Mesendoderm (in vitro differentiated cells): ENCODE measurements around the gene MRPL53.
"Not testable (repeated sequence)": the region's sequence is repeated elsewhere in the genome, so short reads cannot be mapped to it uniquely, and the experiment has no call there.

Source experiments
- DNase-seq: peaks from one replicate; pipeline ENCODE4 v3.0.0; 2013
- H2AK5ac ChIP-seq: 2 replicates; pipeline ENCODE4 v1.6.1; 2013; ENCODE audit warnings: low read length, inconsistent platforms
- H2BK120ac ChIP-seq: 2 replicates; pipeline ENCODE4 v1.6.1; 2013; ENCODE audit warnings: low read depth, mild to moderate bottlenecking, low read length, moderate library complexity, mixed read lengths
- H2BK15ac ChIP-seq: replicated peaks from 2 replicates; pipeline ENCODE4 v1.6.1; 2013; ENCODE audit warnings: low read depth, mild to moderate bottlenecking, moderate library complexity
- H2BK5ac ChIP-seq: 2 replicates; pipeline ENCODE4 v1.6.1; 2013; ENCODE audit warnings: low read length, inconsistent platforms
- H3K18ac ChIP-seq: 2 replicates; pipeline ENCODE4 v1.6.1; 2013; ENCODE audit warnings: mild to moderate bottlenecking, low read length, mixed read lengths
- H3K23ac ChIP-seq: one replicate; pipeline ENCODE4 v1.6.1; 2013; ENCODE audit warnings: low read length
- H3K27ac ChIP-seq: 2 replicates; pipeline ENCODE4 v1.5.1; 2013; ENCODE audit warnings: low read depth, mild to moderate bottlenecking, inconsistent platforms, low read length, moderate library complexity
- H3K27me3 ChIP-seq: 2 replicates; pipeline ENCODE4 v1.6.1; 2013; ENCODE audit warnings: low read length, control low read depth, mild to moderate bottlenecking, inconsistent platforms; ENCODE audit not compliant: insufficient read depth, poor library complexity
- H3K36me3 ChIP-seq: 2 replicates; pipeline ENCODE4 v1.6.1; 2013; ENCODE audit warnings: low read length, inconsistent platforms; ENCODE audit not compliant: control insufficient read depth, insufficient read depth
- H3K4ac ChIP-seq: one replicate; pipeline ENCODE4 v1.6.1; 2013; ENCODE audit warnings: low read depth, mild to moderate bottlenecking, low read length, moderate library complexity
- H3K4me1 ChIP-seq: 2 replicates; pipeline ENCODE4 v1.6.1; 2013; ENCODE audit warnings: low read depth, low read length, inconsistent platforms; ENCODE audit not compliant: control insufficient read depth
- H3K4me2 ChIP-seq: 2 replicates; pipeline ENCODE4 v1.6.1; 2013; ENCODE audit warnings: low read length
- H3K4me3 ChIP-seq: 2 replicates; pipeline ENCODE4 v1.5.1; 2013; ENCODE audit warnings: mild to moderate bottlenecking, low read length
- H3K56ac ChIP-seq: one replicate; pipeline ENCODE4 v1.6.1; 2013; ENCODE audit warnings: low read length
- H3K79me1 ChIP-seq: 2 replicates; pipeline ENCODE4 v1.6.1; 2013; ENCODE audit warnings: low read length, inconsistent platforms
- H3K79me2 ChIP-seq: 2 replicates; pipeline ENCODE4 v1.6.1; 2013; ENCODE audit warnings: mild to moderate bottlenecking, low read length; ENCODE audit not compliant: control insufficient read depth, insufficient read depth
- H3K9ac ChIP-seq: 2 replicates; pipeline ENCODE4 v1.6.1; 2013; ENCODE audit warnings: low read length, inconsistent platforms
- H4K5ac ChIP-seq: one replicate; pipeline ENCODE4 v1.6.1; 2013; ENCODE audit warnings: low read length
- H4K8ac ChIP-seq: one replicate; pipeline ENCODE4 v1.6.1; 2013; ENCODE audit warnings: low read depth, mild to moderate bottlenecking, control low read depth, low read length, moderate library complexity
- WGBS: extraction: QIAGEN DNeasy Blood & Tissue Kit; methylation state at CpG from one replicate; pipeline ENCODE4 v1.1.7; 2013; ENCODE audit warnings: low lambda C conversion rate, missing lambda C conversion rate; ENCODE audit not compliant: insufficient coverage; ENCODE audit errors: extremely low coverage; 5-methylcytosine and 5-hydroxymethylcytosine counted together

MRPL53 gene

DNA sequence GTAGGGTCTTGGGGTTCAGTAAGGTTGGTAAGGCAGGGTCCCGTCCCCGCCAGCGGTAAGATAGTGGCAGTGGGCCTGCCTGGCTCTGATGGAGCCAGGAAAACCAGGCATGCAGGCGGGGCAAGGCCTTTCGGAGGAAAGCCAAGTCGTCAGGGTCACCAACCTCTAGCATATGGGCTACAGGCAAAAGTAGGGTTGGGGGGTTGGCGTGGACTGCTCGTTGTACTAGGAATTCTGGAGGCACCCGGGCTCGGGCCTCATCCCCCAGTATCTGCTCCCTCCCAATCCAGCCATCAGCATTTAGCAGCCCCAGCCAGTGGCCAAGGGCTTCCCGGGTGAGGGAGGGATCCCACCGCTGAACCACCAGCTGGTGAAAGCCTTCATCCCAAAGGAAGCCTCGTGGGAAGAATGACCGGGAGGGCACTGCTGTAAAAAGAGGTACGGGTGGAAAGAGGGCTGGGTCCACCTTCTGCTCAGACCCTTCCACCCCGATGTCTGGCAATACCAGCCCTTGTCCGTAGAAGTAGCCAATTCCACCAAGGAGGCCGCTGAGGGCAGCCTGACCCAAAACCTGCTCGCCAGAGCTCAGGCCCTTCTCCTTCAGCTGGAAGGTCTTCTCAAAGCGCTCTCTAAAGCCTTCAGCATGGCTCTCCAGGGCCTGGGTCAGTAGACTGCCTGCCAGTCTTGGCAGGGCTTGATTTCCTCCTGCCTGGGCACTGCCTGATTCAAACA, 10.3 kb downstream of the MRPL53 start:
- peaks cover 15% of the 10 kb centered on the region for H3K79me2 ChIP-seq
- H4K5ac ChIP-seq = no peak overlapping the region
- DNase-seq = no peak
- H2BK5ac ChIP-seq = no peak overlapping the region
- no peak overlapping the region for H3K56ac ChIP-seq
- no peak overlapping the region for H4K8ac ChIP-seq
- no peak overlapping the region for H2AK5ac ChIP-seq
- no peak overlapping the region for H3K9ac ChIP-seq
- H2BK15ac ChIP-seq = no peak overlapping the region
- no peak overlapping the region for H2BK120ac ChIP-seq
- no peak overlapping the region for H3K27ac ChIP-seq
- no CpG with 5 or more reads among the region's 20 CpGs for WGBS
- no peak overlapping the region for H3K4me3 ChIP-seq
- no peak overlapping the region for H3K23ac ChIP-seq
- peaks cover 10% of the 10 kb centered on the region for H3K79me1 ChIP-seq
- no peak overlapping the region for H3K4me2 ChIP-seq
- no peaks in the 10 kb centered on the region for H3K4me1 ChIP-seq
- peaks cover 3% of the 10 kb centered on the region for H3K36me3 ChIP-seq
- H3K18ac ChIP-seq = no peak overlapping the region
- H3K4ac ChIP-seq = no peak overlapping the region
- no peaks in the 10 kb centered on the region for H3K27me3 ChIP-seq

DNA sequence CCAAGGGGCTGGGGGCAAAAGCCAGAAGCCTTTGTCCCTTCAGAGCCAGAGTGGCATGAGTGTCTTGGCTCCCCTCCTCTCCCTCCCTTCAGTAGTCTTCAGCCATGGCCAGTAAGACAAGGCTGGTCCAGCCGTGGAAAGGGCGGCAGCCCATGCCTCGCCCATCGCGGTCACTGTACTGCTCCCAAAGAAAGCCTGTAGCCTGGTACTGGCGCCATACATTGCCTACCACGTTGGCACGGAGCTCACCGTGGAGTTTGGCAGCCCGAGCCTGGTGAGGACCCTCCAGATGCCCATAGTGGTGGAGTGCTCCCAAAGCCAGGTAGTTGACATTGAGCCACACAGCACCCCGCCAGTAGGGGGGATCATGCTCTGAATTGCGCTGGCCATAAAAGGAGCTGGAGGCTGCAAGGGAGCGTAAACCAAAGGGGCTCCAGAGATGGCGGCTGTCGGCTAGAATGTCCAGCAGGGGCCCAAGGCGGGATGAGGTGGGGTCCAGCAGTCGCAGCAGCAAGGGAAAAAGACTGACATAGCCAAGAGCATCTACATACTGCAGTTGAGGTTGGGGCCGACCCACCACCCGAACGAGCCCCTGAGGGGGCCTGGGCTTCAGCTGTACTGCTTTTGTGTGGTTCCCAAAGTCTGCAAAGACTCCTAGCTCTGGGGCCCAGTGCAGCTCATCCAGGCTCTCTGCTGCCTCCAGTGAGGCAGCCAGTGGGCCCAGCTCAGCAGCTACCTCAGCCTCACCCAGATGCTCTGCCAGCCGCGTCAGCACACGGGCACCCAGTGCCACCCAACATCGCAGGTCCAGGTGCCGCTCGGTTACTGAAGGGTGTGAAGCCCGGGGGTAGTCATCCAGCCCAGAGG, 11.1 kb downstream of the MRPL53 start:
- no CpG with 5 or more reads among the region's 27 CpGs for WGBS
- Histone ChIP-seq H3K23ac (no peak overlapping the region), H3K56ac (no peak overlapping the region), H2BK15ac (no peak overlapping the region), H3K79me1 (peaks cover 10% of the 10 kb centered on the region), H2BK120ac (no peak overlapping the region), H3K4ac (no peak overlapping the region), H3K27me3 (no peaks in the 10 kb centered on the region), H3K18ac (no peak overlapping the region), H3K4me1 (peaks cover 4% of the 10 kb centered on the region), H3K79me2 (peaks cover 15% of the 10 kb centered on the region), H2AK5ac (no peak overlapping the region), H3K36me3 (peaks cover 3% of the 10 kb centered on the region), H4K8ac (no peak overlapping the region), H3K27ac (no peak overlapping the region), H4K5ac (no peak overlapping the region), H3K9ac (no peak overlapping the region), H3K4me2 (no peak overlapping the region), H2BK5ac (no peak overlapping the region), H3K4me3 (no peak overlapping the region)
- peak; percentile 70 for DNase-seq

DNA sequence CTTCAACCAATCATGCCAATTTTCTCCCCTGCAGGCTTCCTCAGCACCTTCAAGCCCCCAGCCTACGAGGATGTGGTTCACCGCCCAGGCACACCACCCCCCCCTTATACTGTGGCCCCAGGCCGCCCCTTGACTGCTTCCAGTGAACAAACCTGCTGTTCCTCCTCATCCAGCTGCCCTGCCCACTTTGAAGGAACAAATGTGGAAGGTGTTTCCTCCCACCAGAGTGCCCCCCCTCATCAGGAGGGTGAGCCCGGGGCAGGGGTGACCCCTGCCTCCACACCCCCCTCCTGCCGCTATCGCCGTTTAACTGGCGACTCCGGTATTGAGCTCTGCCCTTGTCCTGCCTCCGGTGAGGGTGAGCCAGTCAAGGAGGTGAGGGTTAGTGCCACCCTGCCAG, 12.3 kb downstream of the MRPL53 start:
- H3K4me1 ChIP-seq, H3K36me3 ChIP-seq, H3K4me2 ChIP-seq, H3K27me3 ChIP-seq, H3K27ac ChIP-seq, DNase-seq, H4K5ac ChIP-seq, H3K18ac ChIP-seq, H2AK5ac ChIP-seq, H4K8ac ChIP-seq, H3K23ac ChIP-seq, H2BK15ac ChIP-seq, H3K4me3 ChIP-seq, H2BK120ac ChIP-seq, H3K56ac ChIP-seq, H3K4ac ChIP-seq, H2BK5ac ChIP-seq, H3K9ac ChIP-seq: not testable (repeated sequence)
- no CpG with 5 or more reads among the region's 10 CpGs for WGBS
- H3K79me1 ChIP-seq = peaks cover 13% of the 10 kb centered on the region
- peaks cover 17% of the 10 kb centered on the region for H3K79me2 ChIP-seq

DNA sequence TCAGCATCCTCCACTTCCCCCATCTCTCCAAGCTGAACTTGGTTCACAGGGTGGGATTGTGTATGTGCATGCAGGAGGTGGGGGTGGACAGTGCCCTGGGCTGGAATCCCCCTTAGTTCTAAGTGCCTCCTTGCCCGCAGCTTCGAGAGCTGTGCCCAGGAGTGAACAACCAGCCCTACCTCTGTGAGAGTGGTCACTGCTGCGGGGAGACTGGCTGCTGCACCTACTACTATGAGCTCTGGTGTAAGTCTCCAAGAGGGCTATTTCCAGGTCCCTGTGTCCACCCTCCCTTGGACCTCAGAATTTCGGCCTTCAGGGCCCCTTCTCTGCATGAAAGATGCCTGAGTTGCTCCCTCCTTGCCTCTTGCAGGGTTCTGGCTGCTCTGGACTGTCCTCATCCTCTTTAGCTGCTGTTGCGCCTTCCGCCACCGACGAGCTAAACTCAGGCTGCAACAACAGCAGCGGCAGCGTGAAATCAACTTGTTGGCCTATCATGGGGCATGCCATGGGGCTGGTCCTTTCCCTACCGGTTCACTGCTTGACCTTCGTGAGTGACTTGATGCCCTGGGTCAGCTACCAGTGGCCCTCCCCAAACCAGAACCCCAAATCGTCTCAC, 12.9 kb downstream of the MRPL53 start:
- H3K27ac ChIP-seq, H2BK120ac ChIP-seq, H2BK5ac ChIP-seq, H3K18ac ChIP-seq, H3K4me3 ChIP-seq, H3K23ac ChIP-seq, H3K27me3 ChIP-seq, H4K8ac ChIP-seq, H2AK5ac ChIP-seq, H3K4me1 ChIP-seq, DNase-seq, H2BK15ac ChIP-seq, H3K4ac ChIP-seq, H3K36me3 ChIP-seq, H4K5ac ChIP-seq: not testable (repeated sequence)
- H3K56ac ChIP-seq = peak overlapping the region; percentile 100
- peaks cover 13% of the 10 kb centered on the region for H3K79me1 ChIP-seq
- H3K9ac ChIP-seq = peak overlapping the region; percentile 100
- peaks cover 13% of the 10 kb centered on the region for H3K79me2 ChIP-seq
- no CpG with 5 or more reads among the region's 13 CpGs for WGBS
- H3K4me2 ChIP-seq = peak overlapping the region; percentile 4

DNA sequence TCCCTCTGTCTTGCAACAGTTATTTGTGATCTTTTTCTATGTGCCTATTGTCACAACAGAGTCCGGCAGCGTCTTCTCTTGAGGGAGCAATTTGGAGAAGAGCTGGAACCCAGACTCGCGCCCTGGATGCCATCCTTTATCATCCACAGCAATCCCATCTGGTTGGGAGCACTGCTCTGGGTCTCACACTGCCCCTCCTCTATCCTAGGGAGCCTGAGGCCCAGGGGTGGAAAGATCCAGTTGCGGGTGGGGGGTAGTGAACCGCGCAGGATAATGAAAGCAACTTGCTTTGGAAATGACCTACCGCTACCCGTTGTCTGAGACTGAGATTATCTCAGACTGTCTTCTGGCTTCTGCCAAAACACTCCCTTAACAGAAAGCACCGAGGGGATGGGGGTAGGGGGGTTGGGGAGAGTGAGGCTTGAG, 13.5 kb downstream of the MRPL53 start:
- peaks cover 10% of the 10 kb centered on the region for H3K79me1 ChIP-seq
- no peak overlapping the region for H4K8ac ChIP-seq
- peak overlapping the region; percentile 100 for H3K9ac ChIP-seq
- no peak overlapping the region for H3K27ac ChIP-seq
- peak overlapping the region; percentile 96 for H3K4me2 ChIP-seq
- peak overlapping the region; percentile 100 for H3K56ac ChIP-seq
- H3K79me2 ChIP-seq = peaks cover 9% of the 10 kb centered on the region
- H4K5ac ChIP-seq = peak overlapping the region; percentile 82
- H3K18ac ChIP-seq = no peak overlapping the region
- H3K4me1 ChIP-seq = peaks cover 6% of the 10 kb centered on the region
- H2AK5ac ChIP-seq = peak overlapping the region; percentile 84
- no peaks in the 10 kb centered on the region for H3K27me3 ChIP-seq
- no peak overlapping the region for H3K23ac ChIP-seq
- no peak overlapping the region for H2BK15ac ChIP-seq
- no peak overlapping the region for H2BK120ac ChIP-seq
- peak overlapping the region; percentile 28 for H3K4ac ChIP-seq
- peaks cover 3% of the 10 kb centered on the region for H3K36me3 ChIP-seq
- peak overlapping the region; percentile 35 for H2BK5ac ChIP-seq
- no CpG with 5 or more reads among the region's 10 CpGs for WGBS
- no peak for DNase-seq
- H3K4me3 ChIP-seq = peak overlapping the region; percentile 99
